Anterior cingulate cortex (tissue), 58 donors: ENCODE data around the gene RAPGEF3.
A peak's percentile ranks its signal among the peaks of the same experiment; 100 is the strongest.

Source experiments
- DNase-seq, 58 donors: peaks; one replicate each; lab custom pipeline; 2025; lab: John Stamatoyannopoulos, UW

The RAPGEF3 gene

GRCh38 chr12:47777151-47777550 is 18.5 kb upstream of the RAPGEF3 start:
- DNase-seq, result peak in 4 of 58 donors; percentile 10 to 39 (median 25)

DNA sequence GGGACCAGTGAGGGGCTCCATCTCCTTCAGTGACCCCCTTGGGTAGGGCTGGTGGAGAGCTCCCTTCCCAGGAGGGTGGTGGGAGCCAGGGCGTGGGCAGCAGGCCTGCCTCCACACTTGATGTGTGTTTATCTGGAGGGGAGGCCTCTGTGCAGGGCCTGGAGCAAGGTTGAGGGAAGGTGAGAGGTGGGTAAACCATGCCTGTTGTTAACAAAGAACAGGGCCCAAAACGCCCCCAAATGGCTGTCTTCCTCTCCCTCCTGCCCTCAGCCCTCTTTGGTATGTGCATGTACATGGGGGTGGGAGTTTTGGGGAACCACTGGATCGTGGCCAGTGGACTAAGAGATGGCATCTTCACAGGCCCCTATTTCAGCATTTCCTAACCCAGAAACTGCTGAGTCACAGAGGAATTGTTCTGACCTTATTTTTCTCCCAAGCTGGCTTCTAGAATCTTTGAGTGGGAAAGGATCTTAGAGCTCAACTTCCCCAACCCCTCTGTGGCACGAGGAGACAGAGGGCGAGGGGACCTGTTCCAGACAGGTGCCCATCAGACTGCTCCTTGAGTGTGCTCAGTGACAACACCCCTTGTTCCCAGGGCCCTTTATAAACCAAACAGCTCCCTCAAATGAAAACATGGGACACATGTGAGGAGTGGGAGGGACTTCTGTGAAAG is 17.9 kb upstream of the RAPGEF3 start:
- no peak for DNase-seq

- DNase-seq, result peak in 30 of 58 donors; percentile 14 to 66 (median 45)
These were observed 16.6 kb upstream of the RAPGEF3 start for GRCh38 chr12:47775100-47775911.

GRCh38 chr12:47774663-47775062 is 16.0 kb upstream of the RAPGEF3 start:
- peak in 5 of 58 donors; percentile 16 to 47 (median 32) for DNase-seq

GRCh38 chr12:47773858-47774580 is 15.3 kb upstream of the RAPGEF3 start:
- DNase-seq, result peak in 5 of 58 donors; percentile 35 to 61 (median 58)

DNA sequence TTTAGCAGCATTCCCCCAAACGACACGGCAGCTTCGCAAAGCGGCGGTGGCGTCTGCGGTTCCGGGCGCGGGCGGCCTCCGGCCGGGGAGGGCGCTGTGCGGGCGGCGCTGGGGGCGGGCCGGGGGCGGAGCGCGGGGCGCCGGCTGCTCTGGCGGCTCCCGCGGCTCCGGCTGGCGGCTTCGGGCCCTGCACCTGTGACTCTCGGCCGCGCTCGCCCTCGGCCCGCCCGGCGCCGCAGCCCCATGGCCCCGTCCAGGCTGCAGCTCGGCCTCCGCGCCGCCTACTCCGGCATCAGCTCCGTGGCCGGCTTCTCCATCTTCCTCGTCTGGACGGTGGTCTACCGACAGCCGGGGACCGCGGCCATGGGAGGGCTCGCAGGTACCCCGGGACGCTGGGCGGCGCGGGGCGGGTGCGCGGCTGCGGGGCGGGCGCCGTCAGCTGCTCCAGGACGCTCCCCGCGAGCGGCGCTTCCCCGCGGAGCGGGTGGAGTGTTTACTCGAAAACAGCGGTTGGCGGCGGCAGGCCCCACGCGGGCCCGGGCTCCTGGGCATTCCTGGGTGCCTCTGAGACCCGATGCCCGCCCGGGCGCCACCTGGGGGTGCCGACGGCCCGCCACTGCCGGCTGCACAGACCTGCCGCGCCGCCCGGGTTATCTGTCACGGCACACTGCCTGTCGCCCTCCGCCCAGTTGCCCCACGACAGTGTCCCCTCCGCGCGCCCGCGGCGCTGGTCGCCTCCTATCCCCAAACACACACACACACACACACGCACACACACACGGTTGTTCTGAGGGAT is 14.6 kb upstream of the RAPGEF3 start, which contains the start of gene SLC48A1:
SLC48A1 (plus strand) TSS at position 177 of the 796 bp plus-strand sequence; CDS start at position 244, 67 bp downstream.
- peak in 55 of 58 donors; percentile 16 to 83 (median 63) for DNase-seq

DNA sequence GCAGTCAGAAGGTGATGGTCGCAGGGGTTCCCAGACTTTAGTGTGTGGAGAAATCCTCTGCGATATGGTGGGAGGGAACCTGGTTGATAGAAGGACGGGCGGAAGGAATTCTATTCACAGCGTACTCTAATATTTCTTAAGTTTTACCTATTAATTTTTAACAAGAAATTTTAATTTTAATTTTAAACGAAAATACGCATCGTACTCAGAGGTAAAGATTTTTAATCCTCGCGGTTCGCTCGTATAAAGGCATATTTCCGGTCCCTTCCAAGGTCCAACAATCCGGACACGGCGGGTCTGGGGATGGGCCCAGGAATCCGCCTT is 14.0 kb upstream of the RAPGEF3 start:
- no peak for DNase-seq

- DNase-seq, result peak in 9 of 58 donors; percentile 15 to 40 (median 29)
These were observed 13.5 kb upstream of the RAPGEF3 start for GRCh38 chr12:47772094-47772660.

- no peak for DNase-seq
These were observed 12.6 kb upstream of the RAPGEF3 start for GRCh38 chr12:47771304-47771703.

DNA sequence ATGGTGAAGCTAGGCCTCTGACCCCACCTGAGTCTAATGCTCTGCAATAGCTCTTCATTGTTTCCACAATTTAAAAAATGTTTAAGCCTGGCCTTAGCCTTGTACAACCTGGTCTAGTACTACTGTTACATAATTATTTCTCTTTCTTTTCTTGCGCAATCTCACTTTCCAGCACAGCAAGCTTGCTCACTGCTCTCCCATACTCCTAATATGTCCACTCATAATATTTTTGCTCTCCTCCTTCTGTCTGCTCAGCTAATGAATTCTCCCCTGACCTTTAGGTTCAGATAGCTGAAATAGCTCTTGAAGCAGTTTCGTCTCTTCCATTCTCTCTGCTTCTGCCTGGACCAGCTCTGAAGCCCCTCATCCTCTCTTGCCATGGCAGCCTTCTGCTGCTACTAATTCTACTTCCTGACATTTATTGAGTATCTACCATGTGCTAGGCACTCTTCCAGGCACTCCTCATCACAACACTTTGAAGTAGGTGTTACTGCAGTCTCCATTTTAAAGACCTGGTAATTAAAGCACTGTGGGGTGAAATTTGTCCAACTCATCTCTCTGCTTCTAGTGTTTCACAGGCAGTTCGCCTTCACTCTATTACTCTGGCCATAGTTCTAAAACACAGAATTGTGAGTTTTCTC is 11.5 kb upstream of the RAPGEF3 start:
- no peak for DNase-seq

DNA sequence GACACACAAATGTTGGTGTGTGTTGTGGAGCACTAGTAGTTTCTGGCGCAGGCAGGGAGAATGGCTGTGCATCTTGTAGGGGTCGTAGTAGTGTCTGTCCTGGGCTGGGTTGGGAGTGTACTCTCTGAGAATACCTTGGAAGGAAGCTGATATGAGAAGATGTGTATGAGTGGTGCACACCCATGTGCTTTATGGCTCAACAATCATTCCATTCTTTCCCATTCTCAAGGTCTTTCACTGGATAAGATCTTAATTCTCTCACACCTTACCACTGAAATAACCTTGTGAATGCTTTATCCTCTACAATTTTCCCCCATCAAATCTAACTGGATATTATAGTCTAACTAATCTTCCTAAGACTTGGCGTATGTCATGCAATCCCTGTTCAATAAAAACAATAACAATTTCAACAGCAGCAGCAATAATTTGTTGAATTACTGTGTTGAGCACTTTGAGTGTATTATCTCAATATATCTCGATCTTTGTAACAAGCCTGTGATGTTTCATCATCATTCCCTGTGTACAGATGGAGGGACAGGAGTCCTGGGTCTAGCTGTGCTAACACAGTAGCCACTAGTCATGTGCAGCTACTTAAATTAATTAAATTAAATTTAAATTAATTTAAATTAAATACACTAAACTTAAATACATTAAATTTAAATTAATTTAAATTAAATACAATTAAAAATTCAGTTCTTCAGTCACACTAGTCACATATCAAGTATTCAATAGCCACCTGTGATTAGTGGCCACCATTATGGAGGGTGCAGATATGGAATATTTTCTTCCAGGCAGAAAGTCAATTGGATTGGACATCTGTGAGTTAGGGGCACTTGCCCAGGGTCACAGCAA is 10.8 kb upstream of the RAPGEF3 start:
- DNase-seq, result no peak

DNA sequence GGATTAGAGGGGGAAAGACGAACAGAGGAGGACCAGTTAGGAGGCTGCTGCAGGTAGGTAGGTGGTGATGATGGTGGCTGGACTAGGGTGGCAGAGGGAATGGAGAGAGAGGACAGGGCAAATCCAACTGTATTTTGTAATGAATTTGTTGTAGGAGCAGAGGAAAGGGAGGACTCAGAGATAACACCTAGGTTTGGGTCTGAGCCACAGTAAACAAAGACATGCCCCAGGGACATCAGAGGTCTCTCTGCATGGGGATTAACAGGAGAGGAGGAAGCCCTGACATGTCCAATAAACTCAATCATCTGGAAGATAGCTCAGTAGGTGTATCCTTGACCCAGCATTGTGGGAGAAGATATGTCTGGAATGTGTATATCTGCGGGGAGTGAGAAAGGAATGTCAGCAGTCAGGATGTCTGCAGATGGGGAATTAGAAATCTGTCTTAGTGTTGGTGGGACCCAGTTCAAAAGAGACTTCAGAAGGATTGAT is 9.7 kb upstream of the RAPGEF3 start:
- DNase-seq, result no peak

GRCh38 chr12:47767216-47767724 is 8.6 kb upstream of the RAPGEF3 start:
- DNase-seq, result peak in 22 of 58 donors; percentile 6 to 62 (median 33)

DNA sequence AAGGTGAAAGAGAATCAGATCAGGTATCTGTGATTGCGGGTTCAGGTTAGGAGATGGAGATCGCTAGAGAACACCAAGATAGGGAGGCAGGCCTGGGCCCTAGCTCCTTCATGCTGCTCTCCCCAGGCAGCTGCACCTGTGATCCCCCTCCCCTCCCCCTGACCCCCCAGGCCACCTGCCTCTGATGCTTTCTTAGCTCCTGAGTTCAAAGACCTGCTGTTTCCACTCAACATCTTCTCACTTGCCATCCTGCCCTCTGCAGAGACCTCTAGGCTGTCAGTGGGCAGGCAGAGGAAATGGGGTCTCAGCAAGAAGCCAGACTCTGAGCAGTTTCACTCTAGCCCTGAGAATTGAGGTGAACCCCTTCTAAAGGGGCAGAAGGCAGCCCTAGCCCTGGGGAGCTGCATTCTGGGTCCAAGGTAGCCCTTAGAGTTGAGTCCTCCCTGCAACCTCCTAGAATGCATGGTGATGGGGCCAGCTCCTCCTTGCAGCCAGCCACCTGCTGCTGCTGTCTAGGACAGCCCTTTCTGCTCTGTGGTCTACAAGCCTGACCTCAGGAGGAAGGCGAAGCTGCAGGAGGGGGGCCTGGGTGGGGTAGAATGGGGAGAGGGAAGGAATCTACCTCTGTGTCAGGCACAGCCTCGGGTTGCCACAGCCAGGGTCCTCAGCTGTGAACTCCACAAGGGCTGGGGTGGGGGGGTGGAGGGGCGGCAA is 8.0 kb upstream of the RAPGEF3 start:
- no peak for DNase-seq

- no peak for DNase-seq
These were observed 5.0 kb upstream of the RAPGEF3 start for GRCh38 chr12:47763481-47764346.

- no peak for DNase-seq
These were observed 4.3 kb upstream of the RAPGEF3 start for GRCh38 chr12:47762850-47763465.
